Heart left ventricle (tissue), 13 donors: ENCODE data around the gene ACTG2.

ENCODE experiments used
- POLR2A ChIP-seq, 2 donors: fragments of 450-650 bp; IDR thresholded peaks; one replicate each; pipeline ENCODE4 v1.6.1; 2017; ENCODE audit warnings: antibody characterized with exemption in 2 of 2, mild to moderate bottlenecking in 2 of 2, moderate library complexity in 2 of 2
- TF ChIP-seq, protein P1 (sequence below), 12 donors: fragments of 200-600 bp; sonication (generic) in 4 of 12; IDR thresholded peaks; one replicate each; pipeline versions ENCODE4 v1.5.0 to v1.8.0; 2018 to 2022; ENCODE audit warnings: antibody characterized with exemption in 12 of 12, mild to moderate bottlenecking in 5 of 12
- donor health status: ischemic (EF 13 %, LVEDD 7.1; RV severe dilation, severe dysfunction).
- donor health status: DM: no; HTN: yes; CAD: no.
- donor health status: DM: no; HTN: no; CAD: no.
- donor health status: ischemic (EF 25% LVEDD 6.9; RV normal size, moderate dysfunction).
- donor health status: ischemic (EF 25% LVEDD 5.7; RV mildly dilated, moderate dysfunction).
- donor health status: ischemic (EF 35%, LVEDD 5.7; RV mildly dilated, moderate dysfunction).
- donor health status: nonischemic (EF 11% LVEDD 7.7; RV severe dilation, severe dysfunction).
- donor health status: DM: yes; HTN: yes; CAD: no.
- donor health status: PGD.
- donor health status: ischemic (EF 29% LVEDD 5.4; RV normal size, mild dysfunction).
- donor health status: nonischemic (EF 23%, LVEDD 6.1; RV moderate dilation, normal function).

DNA sequence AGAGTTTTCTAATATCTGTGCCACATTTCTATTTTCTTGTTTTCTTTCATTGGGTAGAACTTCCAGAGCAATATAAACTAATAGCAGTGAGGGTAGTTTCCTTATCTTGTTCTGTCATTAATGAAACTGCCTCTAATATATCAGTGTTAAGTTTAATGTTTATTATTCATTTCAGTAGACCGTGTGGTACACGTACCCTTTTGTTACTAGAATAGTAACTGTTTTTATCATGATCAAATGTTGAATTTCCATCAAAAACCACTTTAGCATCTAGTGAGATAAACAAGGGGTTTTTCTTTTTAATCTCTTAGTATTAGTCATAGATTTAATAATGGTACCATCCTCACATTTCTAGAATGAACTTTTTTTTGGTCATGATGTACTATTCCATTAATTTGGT, 49.9 kb downstream of the ACTG2 start:
- TF ChIP-seq, protein P1, sequence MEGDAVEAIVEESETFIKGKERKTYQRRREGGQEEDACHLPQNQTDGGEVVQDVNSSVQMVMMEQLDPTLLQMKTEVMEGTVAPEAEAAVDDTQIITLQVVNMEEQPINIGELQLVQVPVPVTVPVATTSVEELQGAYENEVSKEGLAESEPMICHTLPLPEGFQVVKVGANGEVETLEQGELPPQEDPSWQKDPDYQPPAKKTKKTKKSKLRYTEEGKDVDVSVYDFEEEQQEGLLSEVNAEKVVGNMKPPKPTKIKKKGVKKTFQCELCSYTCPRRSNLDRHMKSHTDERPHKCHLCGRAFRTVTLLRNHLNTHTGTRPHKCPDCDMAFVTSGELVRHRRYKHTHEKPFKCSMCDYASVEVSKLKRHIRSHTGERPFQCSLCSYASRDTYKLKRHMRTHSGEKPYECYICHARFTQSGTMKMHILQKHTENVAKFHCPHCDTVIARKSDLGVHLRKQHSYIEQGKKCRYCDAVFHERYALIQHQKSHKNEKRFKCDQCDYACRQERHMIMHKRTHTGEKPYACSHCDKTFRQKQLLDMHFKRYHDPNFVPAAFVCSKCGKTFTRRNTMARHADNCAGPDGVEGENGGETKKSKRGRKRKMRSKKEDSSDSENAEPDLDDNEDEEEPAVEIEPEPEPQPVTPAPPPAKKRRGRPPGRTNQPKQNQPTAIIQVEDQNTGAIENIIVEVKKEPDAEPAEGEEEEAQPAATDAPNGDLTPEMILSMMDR (IDR thresholded peaks at IDR 0.05), result no peak
- TF ChIP-seq POLR2A (IDR thresholded peaks at IDR 0.05), result no peak
